ENCODE data around the gene SECISBP2. TPM values are rescaled to one million over a fixed set of nuclear protein-coding genes. Genes with fewer than 3 reads are reported as not detected.

The SECISBP2 gene
- polyA plus RNA-seq, 1 of the 3 experiments (the other 2 are of a cell fraction), result 21.2 TPM

GRCh38 chr9:89284076-89284475 is 34.2 kb upstream of the SECISBP2 start:
- Histone ChIP-seq H4K20me1 (ENCODE audit: insufficient read depth) (no peaks in the 10 kb centered on the region), H3K4me3 (ENCODE audit: low read depth in 2 of 2, low read length in 1 of 2) (no peak overlapping the region), H3K4me2 (no peak overlapping the region), H3K79me2 (ENCODE audit: insufficient read depth) (no peaks in the 10 kb centered on the region), H3K9me3 (no peaks in the 10 kb centered on the region), H3F3A (replicated peaks; ENCODE audit: insufficient read depth) (no peaks in the 10 kb centered on the region), H3K27ac (ENCODE audit: low read depth in 2 of 2, low read length in 1 of 2) (no peak overlapping the region), H3K9ac (no peak overlapping the region), H3K27me3 (ENCODE audit: insufficient read depth) (no peaks in the 10 kb centered on the region), H3K4me1 (ENCODE audit: control insufficient read depth in 1 of 2, insufficient read depth in 2 of 2, low read depth in 1 of 2, low read length in 1 of 2) (no peaks in the 10 kb centered on the region), H3K9me2 (no peaks in the 10 kb centered on the region), H2AFZ (ENCODE audit: low read depth) (no peak overlapping the region), H3K36me3 (replicated peaks in 1 of 2; ENCODE audit: control insufficient read depth in 1 of 2, insufficient read depth in 2 of 2, low read length in 1 of 2) (no peaks in the 10 kb centered on the region)
- no peak for TF ChIP-seq RFX5 (IDR thresholded peaks at IDR 0.05; ENCODE audit: low read length)
- no peak for TF ChIP-seq EP300 (IDR thresholded peaks at IDR 0.05; ENCODE audit: borderline replicate concordance in 1 of 2, low read depth in 1 of 2, low read length in 1 of 2)
- TF ChIP-seq NFIC (IDR thresholded peaks at IDR 0.05; ENCODE audit: borderline replicate concordance), result no peak
- TF ChIP-seq, protein P1, sequence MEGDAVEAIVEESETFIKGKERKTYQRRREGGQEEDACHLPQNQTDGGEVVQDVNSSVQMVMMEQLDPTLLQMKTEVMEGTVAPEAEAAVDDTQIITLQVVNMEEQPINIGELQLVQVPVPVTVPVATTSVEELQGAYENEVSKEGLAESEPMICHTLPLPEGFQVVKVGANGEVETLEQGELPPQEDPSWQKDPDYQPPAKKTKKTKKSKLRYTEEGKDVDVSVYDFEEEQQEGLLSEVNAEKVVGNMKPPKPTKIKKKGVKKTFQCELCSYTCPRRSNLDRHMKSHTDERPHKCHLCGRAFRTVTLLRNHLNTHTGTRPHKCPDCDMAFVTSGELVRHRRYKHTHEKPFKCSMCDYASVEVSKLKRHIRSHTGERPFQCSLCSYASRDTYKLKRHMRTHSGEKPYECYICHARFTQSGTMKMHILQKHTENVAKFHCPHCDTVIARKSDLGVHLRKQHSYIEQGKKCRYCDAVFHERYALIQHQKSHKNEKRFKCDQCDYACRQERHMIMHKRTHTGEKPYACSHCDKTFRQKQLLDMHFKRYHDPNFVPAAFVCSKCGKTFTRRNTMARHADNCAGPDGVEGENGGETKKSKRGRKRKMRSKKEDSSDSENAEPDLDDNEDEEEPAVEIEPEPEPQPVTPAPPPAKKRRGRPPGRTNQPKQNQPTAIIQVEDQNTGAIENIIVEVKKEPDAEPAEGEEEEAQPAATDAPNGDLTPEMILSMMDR (IDR thresholded peaks at IDR 0.05), result no peak
- ChIA-PET CTCF (no interaction called here), POLR2A (no interaction called here)
- 89% methylated on average over 7 of the region's 7 CpGs for WGBS (ENCODE audit: low lambda C conversion rate)
- no peak for DNase-seq

- 91% methylated on average over 2 of the region's 2 CpGs for WGBS (ENCODE audit: low lambda C conversion rate)
- no peaks in the 10 kb centered on the region for H4K20me1 ChIP-seq (ENCODE audit: insufficient read depth)
- H3K4me1 ChIP-seq (ENCODE audit: control insufficient read depth in 1 of 2, insufficient read depth in 2 of 2, low read depth in 1 of 2, low read length in 1 of 2), result no peaks in the 10 kb centered on the region
- no peak overlapping the region for H2AFZ ChIP-seq (ENCODE audit: low read depth)
- no peaks in the 10 kb centered on the region for H3K27me3 ChIP-seq (ENCODE audit: insufficient read depth)
- no peaks in the 10 kb centered on the region for H3K36me3 ChIP-seq (replicated peaks in 1 of 2; ENCODE audit: control insufficient read depth in 1 of 2, insufficient read depth in 2 of 2, low read length in 1 of 2)
- H3K27ac ChIP-seq (ENCODE audit: low read depth in 2 of 2, low read length in 1 of 2), result no peak overlapping the region
- no peaks in the 10 kb centered on the region for H3K9me2 ChIP-seq
- no peak for TF ChIP-seq CHD2 (IDR thresholded peaks at IDR 0.05; ENCODE audit: low read length, partially characterized antibody)
- TF ChIP-seq MAX (IDR thresholded peaks at IDR 0.05; ENCODE audit: low read depth), result no peak
- TF ChIP-seq SMC3 (IDR thresholded peaks at IDR 0.05; ENCODE audit: low read depth, low read length), result no peak
- no peak for TF ChIP-seq FOSL2 (IDR thresholded peaks at IDR 0.05; ENCODE audit: borderline replicate concordance, low read depth)
- TF ChIP-seq RAD21 (IDR thresholded peaks at IDR 0.05; ENCODE audit: low read length), result no peak
- TF ChIP-seq MXI1 (IDR thresholded peaks at IDR 0.05; ENCODE audit: low read depth, low read length), result no peak
- no peak for TF ChIP-seq TCF12 (IDR thresholded peaks at IDR 0.05)
- no peak for TF ChIP-seq YY1 (IDR thresholded peaks at IDR 0.05; ENCODE audit: low read depth)
- TF ChIP-seq GABPA (IDR thresholded peaks at IDR 0.05; ENCODE audit: low read depth), result no peak
- TF ChIP-seq SIN3A (IDR thresholded peaks at IDR 0.05; ENCODE audit: borderline replicate concordance, low read depth, low read length), result no peak
- TF ChIP-seq RXRA (IDR thresholded peaks at IDR 0.05; ENCODE audit: borderline replicate concordance, low read depth), result no peak
- TF ChIP-seq USF1 (IDR thresholded peaks at IDR 0.05; ENCODE audit: borderline replicate concordance, low read depth), result no peak
- TF ChIP-seq, protein P1 (IDR thresholded peaks at IDR 0.05), result no peak
- no peak for DNase-seq
- no peak overlapping the region for H3K9ac ChIP-seq
- ChIA-PET CTCF (interaction anchor here (0.6 kb wide), 1 partner anchor 22 kb away, joined by 3 read pairs; no protein-coding TSS in a partner anchor), POLR2A (no interaction called here)
- H3K4me3 ChIP-seq (ENCODE audit: low read depth in 2 of 2, low read length in 1 of 2), result no peak overlapping the region
- no peaks in the 10 kb centered on the region for H3K9me3 ChIP-seq
- no peak overlapping the region for H3K4me2 ChIP-seq
- no peaks in the 10 kb centered on the region for H3F3A ChIP-seq (replicated peaks; ENCODE audit: insufficient read depth)
- no peaks in the 10 kb centered on the region for H3K79me2 ChIP-seq (ENCODE audit: insufficient read depth)
Measured at GRCh38 chr9:89291741-89292140, 26.6 kb upstream of the SECISBP2 start.
